Middle frontal gyrus (tissue), 1 donor: ENCODE data around the gene ZNF708.
A peak's percentile ranks its signal among the peaks of the same experiment; 100 is the strongest.
"Not testable (repeated sequence)": the region's sequence is repeated elsewhere in the genome, so short reads cannot be mapped to it uniquely, and the experiment has no call there.

ENCODE experiments used
- DNase-seq: peaks from one replicate; pipeline ENCODE4 v3.0.0-alpha.2; 2015; ENCODE audit warnings: low spot score; ENCODE audit errors: extremely low spot score

The ZNF708 gene

GRCh38 chr19:21328885-21329605 lies at the start of gene ZNF708:
ZNF708 (minus strand) TSS chr19:21329410; CDS start chr19:21329212, 198 bp downstream.
- DNase-seq, result peak; percentile 87

GRCh38 chr19:21362291-21362690 lies 33.1 kb upstream of the ZNF708 start:
- DNase-seq, result no peak

- DNase-seq, result peak; percentile 93
Measured at GRCh38 chr19:21358768-21359451, 29.7 kb upstream of the ZNF708 start, which contains the start of gene ZNF738. ZNF738 (plus strand) TSS chr19:21359000; CDS start chr19:21359141, 141 bp downstream.

GRCh38 chr19:21352830-21353229 lies 23.6 kb upstream of the ZNF708 start:
- no peak for DNase-seq

GRCh38 chr19:21344841-21345240 lies 15.6 kb upstream of the ZNF708 start:
- DNase-seq, result not testable (repeated sequence)

- no peak for DNase-seq
Measured at GRCh38 chr19:21335721-21336120, 6.5 kb upstream of the ZNF708 start.

- no peak for DNase-seq
Measured at GRCh38 chr19:21328406-21328805, 804 bp downstream of the ZNF708 start.

GRCh38 chr19:21326169-21326568 lies 3.0 kb downstream of the ZNF708 start:
- DNase-seq, result no peak

GRCh38 chr19:21323000-21323399 lies 6.2 kb downstream of the ZNF708 start:
- peak; percentile 13 for DNase-seq

GRCh38 chr19:21322528-21322927 lies 6.7 kb downstream of the ZNF708 start:
- DNase-seq, result peak; percentile 16

GRCh38 chr19:21321996-21322395 lies 7.2 kb downstream of the ZNF708 start:
- DNase-seq, result no peak

GRCh38 chr19:21321134-21321533 lies 8.1 kb downstream of the ZNF708 start:
- DNase-seq, result no peak

- DNase-seq, result no peak
Measured at GRCh38 chr19:21317821-21318220, 11.4 kb downstream of the ZNF708 start.

GRCh38 chr19:21314676-21315075 lies 14.5 kb downstream of the ZNF708 start:
- no peak for DNase-seq

GRCh38 chr19:21312807-21313206 lies 16.4 kb downstream of the ZNF708 start:
- not testable (repeated sequence) for DNase-seq

GRCh38 chr19:21308773-21309172 lies 20.4 kb downstream of the ZNF708 start:
- no peak for DNase-seq

GRCh38 chr19:21306881-21307479 lies 22.2 kb downstream of the ZNF708 start:
- DNase-seq, result not testable (repeated sequence)

GRCh38 chr19:21293768-21294167 lies 35.4 kb downstream of the ZNF708 start:
- not testable (repeated sequence) for DNase-seq

- no peak for DNase-seq
Measured at GRCh38 chr19:21269813-21270212, 59.4 kb downstream of the ZNF708 start.

GRCh38 chr19:21264891-21265290 lies 64.3 kb downstream of the ZNF708 start:
- DNase-seq, result no peak

GRCh38 chr19:21264416-21264815 lies 64.8 kb downstream of the ZNF708 start:
- DNase-seq, result no peak

- not testable (repeated sequence) for DNase-seq
Measured at GRCh38 chr19:21260848-21261381, 68.3 kb downstream of the ZNF708 start.
